Trophoblast cell (in vitro differentiated cells and primary cell): ENCODE results near the gene COQ7.

Source experiments
- DNase-seq, 2 donors: peaks; one replicate each; pipeline ENCODE4 v3.0.0-alpha.2; 2016
- H2AFZ ChIP-seq: 2 replicates; pipeline ENCODE4 v1.6.1; 2013; ENCODE audit warnings: low read length, moderate library complexity, mild to moderate bottlenecking; ENCODE audit not compliant: insufficient read depth, poor library complexity
- H2AK5ac ChIP-seq: 2 replicates; pipeline ENCODE4 v1.6.1; 2013; ENCODE audit warnings: mild to moderate bottlenecking, low read length
- H2BK120ac ChIP-seq: 2 replicates; pipeline ENCODE4 v1.6.1; 2013; ENCODE audit warnings: low read length, mild to moderate bottlenecking, moderate library complexity; ENCODE audit not compliant: insufficient read depth, poor library complexity
- H2BK12ac ChIP-seq: 2 replicates; pipeline ENCODE4 v1.6.1; 2013; ENCODE audit warnings: mild to moderate bottlenecking, low read length, moderate library complexity
- H2BK5ac ChIP-seq: 2 replicates; pipeline ENCODE4 v1.6.1; 2013; ENCODE audit warnings: low read length, low read depth, moderate library complexity, mild to moderate bottlenecking; ENCODE audit not compliant: poor library complexity
- H3K14ac ChIP-seq: 2 replicates; pipeline ENCODE4 v1.6.1; 2013; ENCODE audit warnings: mild to moderate bottlenecking, low read length
- H3K18ac ChIP-seq: 2 replicates; pipeline ENCODE4 v1.6.1; 2013; ENCODE audit warnings: mild to moderate bottlenecking, low read length
- H3K23ac ChIP-seq: 2 replicates; pipeline ENCODE4 v1.6.1; 2013; ENCODE audit warnings: low read length
- H3K27ac ChIP-seq: 2 replicates; pipeline ENCODE4 v1.5.1; 2013; ENCODE audit warnings: low read depth, mild to moderate bottlenecking, inconsistent platforms, low read length, moderate library complexity
- H3K27me3 ChIP-seq: 2 replicates; pipeline ENCODE4 v1.6.1; 2013; ENCODE audit warnings: inconsistent platforms, mild to moderate bottlenecking, low read length, moderate library complexity; ENCODE audit not compliant: insufficient read depth
- H3K36me3 ChIP-seq, 2 experiments: 1 replicate in 1 of 2; 2 replicates in 1 of 2; pipeline ENCODE4 v1.6.1; 2013; ENCODE audit warnings: low read length in 2 of 2, mild to moderate bottlenecking in 2 of 2, moderate library complexity in 1 of 2; ENCODE audit not compliant: insufficient read depth in 2 of 2, control insufficient read depth in 1 of 2
- H3K4ac ChIP-seq: 2 replicates; pipeline ENCODE4 v1.6.1; 2013; ENCODE audit warnings: low read depth, mild to moderate bottlenecking, low read length, moderate library complexity
- H3K4me1 ChIP-seq, 2 experiments: 1 replicate in 1 of 2; 2 replicates in 1 of 2; pipeline ENCODE4 v1.6.1; 2013; ENCODE audit warnings: low read length in 2 of 2, mild to moderate bottlenecking in 2 of 2, moderate library complexity in 1 of 2; ENCODE audit not compliant: insufficient read depth in 2 of 2, control insufficient read depth in 1 of 2
- H3K4me2 ChIP-seq: 2 replicates; pipeline ENCODE4 v1.6.1; 2013; ENCODE audit warnings: inconsistent platforms, mild to moderate bottlenecking, low read length, moderate library complexity
- H3K4me3 ChIP-seq: 2 replicates; pipeline ENCODE4 v1.5.1; 2013; ENCODE audit warnings: mild to moderate bottlenecking, low read depth, low read length, inconsistent platforms
- H3K79me1 ChIP-seq: one replicate; pipeline ENCODE4 v1.6.1; 2013; ENCODE audit warnings: low read length
- H3K79me2 ChIP-seq: 2 replicates; pipeline ENCODE4 v1.6.1; 2013; ENCODE audit warnings: low read length, mild to moderate bottlenecking; ENCODE audit not compliant: control insufficient read depth, insufficient read depth, poor library complexity
- H3K9ac ChIP-seq: 2 replicates; pipeline ENCODE4 v1.6.1; 2013; ENCODE audit warnings: mild to moderate bottlenecking, low read length
- H3K9me3 ChIP-seq: 2 replicates; pipeline ENCODE4 v1.6.1; 2013; ENCODE audit warnings: low read depth, mild to moderate bottlenecking, control low read depth, inconsistent platforms, low read length; ENCODE audit not compliant: insufficient read depth
- H4K12ac ChIP-seq: 2 replicates; pipeline ENCODE4 v1.6.1; 2013; ENCODE audit warnings: low read depth, mild to moderate bottlenecking, low read length, moderate library complexity
- H4K8ac ChIP-seq: 2 replicates; pipeline ENCODE4 v1.6.1; 2013; ENCODE audit warnings: low read depth, mild to moderate bottlenecking, low read length, moderate library complexity
- H4K91ac ChIP-seq: one replicate; pipeline ENCODE4 v1.6.1; 2013; ENCODE audit warnings: low read depth, mild to moderate bottlenecking, low read length, moderate library complexity
- WGBS: extraction: QIAGEN DNeasy Blood & Tissue Kit; methylation state at CpG from one replicate; pipeline ENCODE4 v1.1.7; 2013; ENCODE audit warnings: missing lambda C conversion rate; ENCODE audit not compliant: insufficient read length, insufficient coverage; ENCODE audit errors: extremely low coverage; 5-methylcytosine and 5-hydroxymethylcytosine counted together

Gene COQ7

GRCh38 chr16:19075511-19075910, 8.1 kb downstream of the COQ7 start:
- Histone ChIP-seq H2BK12ac (no peak overlapping the region), H3K4me1 (no peaks in the 10 kb centered on the region), H3K79me1 (no peaks in the 10 kb centered on the region), H4K91ac (no peak overlapping the region), H4K12ac (no peak overlapping the region), H3K4me3 (no peak overlapping the region), H3K27ac (no peak overlapping the region), H2BK120ac (no peak overlapping the region), H3K4ac (no peak overlapping the region), H3K36me3 (peaks cover 2 to 13% of the 10 kb centered on the region in 2 experiments), H3K9me3 (no peaks in the 10 kb centered on the region), H3K14ac (no peak overlapping the region), H3K4me2 (no peak overlapping the region), H3K9ac (no peak overlapping the region), H2BK5ac (no peak overlapping the region), H3K27me3 (no peaks in the 10 kb centered on the region), H3K79me2 (no peaks in the 10 kb centered on the region), H3K23ac (no peak overlapping the region), H4K8ac (no peak overlapping the region), H2AFZ (no peak overlapping the region), H3K18ac (no peak overlapping the region), H2AK5ac (no peak overlapping the region)
- no CpG with 5 or more reads among the region's 12 CpGs for WGBS
- no peak for DNase-seq

GRCh38 chr16:19077879-19078278, 10.5 kb downstream of the COQ7 start:
- Histone ChIP-seq H3K79me2 (no peaks in the 10 kb centered on the region), H2AFZ (no peak overlapping the region), H3K4me3 (no peak overlapping the region), H3K4me1 (no peaks in the 10 kb centered on the region), H4K8ac (no peak overlapping the region), H3K23ac (no peak overlapping the region), H3K4me2 (no peak overlapping the region), H3K9ac (no peak overlapping the region), H2AK5ac (no peak overlapping the region), H3K79me1 (no peaks in the 10 kb centered on the region), H3K18ac (no peak overlapping the region), H4K12ac (no peak overlapping the region), H3K9me3 (no peaks in the 10 kb centered on the region), H3K36me3 (peaks cover 2 to 11% of the 10 kb centered on the region in 2 experiments), H2BK12ac (no peak overlapping the region), H2BK5ac (no peak overlapping the region), H4K91ac (no peak overlapping the region), H3K4ac (no peak overlapping the region), H3K27ac (no peak overlapping the region), H2BK120ac (no peak overlapping the region), H3K14ac (no peak overlapping the region), H3K27me3 (no peaks in the 10 kb centered on the region)
- 100% methylated on average over 1 of the region's 6 CpGs for WGBS
- no peak for DNase-seq

GRCh38 chr16:19083670-19084069, 16.3 kb downstream of the COQ7 start:
- H3K79me1 ChIP-seq: no peaks in the 10 kb centered on the region
- peaks cover 0 to 2% of the 10 kb centered on the region in 2 experiments for H3K4me1 ChIP-seq
- H4K91ac ChIP-seq: no peak overlapping the region
- no peak overlapping the region for H3K27ac ChIP-seq
- no peak for DNase-seq
- H2AK5ac ChIP-seq: no peak overlapping the region
- H2BK12ac ChIP-seq: no peak overlapping the region
- no peak overlapping the region for H3K18ac ChIP-seq
- H3K27me3 ChIP-seq: no peaks in the 10 kb centered on the region
- H3K9me3 ChIP-seq: no peaks in the 10 kb centered on the region
- no peak overlapping the region for H3K4ac ChIP-seq
- H4K8ac ChIP-seq: no peak overlapping the region
- no peak overlapping the region for H2AFZ ChIP-seq
- H4K12ac ChIP-seq: no peak overlapping the region
- no peak overlapping the region for H3K4me2 ChIP-seq
- no peaks in the 10 kb centered on the region for H3K36me3 ChIP-seq
- no CpG with 5 or more reads among the region's 1 CpG for WGBS
- H3K4me3 ChIP-seq: no peak overlapping the region
- no peak overlapping the region for H2BK120ac ChIP-seq
- H2BK5ac ChIP-seq: no peak overlapping the region
- no peak overlapping the region for H3K14ac ChIP-seq
- no peaks in the 10 kb centered on the region for H3K79me2 ChIP-seq
- H3K23ac ChIP-seq: no peak overlapping the region
- no peak overlapping the region for H3K9ac ChIP-seq

GRCh38 chr16:19084139-19084538, 16.7 kb downstream of the COQ7 start:
- Histone ChIP-seq H3K27ac (no peak overlapping the region), H3K14ac (no peak overlapping the region), H3K18ac (no peak overlapping the region), H4K12ac (no peak overlapping the region), H3K4me1 (peaks cover 0 to 2% of the 10 kb centered on the region in 2 experiments), H2BK5ac (no peak overlapping the region), H3K9me3 (no peaks in the 10 kb centered on the region), H3K4ac (no peak overlapping the region), H3K36me3 (no peaks in the 10 kb centered on the region), H3K23ac (no peak overlapping the region), H3K4me3 (no peak overlapping the region), H3K79me1 (no peaks in the 10 kb centered on the region), H2AFZ (no peak overlapping the region), H2BK120ac (no peak overlapping the region), H2AK5ac (no peak overlapping the region), H4K8ac (no peak overlapping the region), H3K79me2 (no peaks in the 10 kb centered on the region), H2BK12ac (no peak overlapping the region), H4K91ac (no peak overlapping the region), H3K4me2 (no peak overlapping the region), H3K27me3 (no peaks in the 10 kb centered on the region), H3K9ac (no peak overlapping the region)
- DNase-seq: no peak
- no CpG with 5 or more reads among the region's 3 CpGs for WGBS
